Stimulated activated naive CD4-positive, alpha-beta T cell (primary cell): ENCODE data around the gene MYO3A.

Source experiments
- DNase-seq, 6 experiments: peaks; one replicate each; lab custom pipeline; 2025; lab: John Stamatoyannopoulos, UW

The MYO3A gene, protein sequence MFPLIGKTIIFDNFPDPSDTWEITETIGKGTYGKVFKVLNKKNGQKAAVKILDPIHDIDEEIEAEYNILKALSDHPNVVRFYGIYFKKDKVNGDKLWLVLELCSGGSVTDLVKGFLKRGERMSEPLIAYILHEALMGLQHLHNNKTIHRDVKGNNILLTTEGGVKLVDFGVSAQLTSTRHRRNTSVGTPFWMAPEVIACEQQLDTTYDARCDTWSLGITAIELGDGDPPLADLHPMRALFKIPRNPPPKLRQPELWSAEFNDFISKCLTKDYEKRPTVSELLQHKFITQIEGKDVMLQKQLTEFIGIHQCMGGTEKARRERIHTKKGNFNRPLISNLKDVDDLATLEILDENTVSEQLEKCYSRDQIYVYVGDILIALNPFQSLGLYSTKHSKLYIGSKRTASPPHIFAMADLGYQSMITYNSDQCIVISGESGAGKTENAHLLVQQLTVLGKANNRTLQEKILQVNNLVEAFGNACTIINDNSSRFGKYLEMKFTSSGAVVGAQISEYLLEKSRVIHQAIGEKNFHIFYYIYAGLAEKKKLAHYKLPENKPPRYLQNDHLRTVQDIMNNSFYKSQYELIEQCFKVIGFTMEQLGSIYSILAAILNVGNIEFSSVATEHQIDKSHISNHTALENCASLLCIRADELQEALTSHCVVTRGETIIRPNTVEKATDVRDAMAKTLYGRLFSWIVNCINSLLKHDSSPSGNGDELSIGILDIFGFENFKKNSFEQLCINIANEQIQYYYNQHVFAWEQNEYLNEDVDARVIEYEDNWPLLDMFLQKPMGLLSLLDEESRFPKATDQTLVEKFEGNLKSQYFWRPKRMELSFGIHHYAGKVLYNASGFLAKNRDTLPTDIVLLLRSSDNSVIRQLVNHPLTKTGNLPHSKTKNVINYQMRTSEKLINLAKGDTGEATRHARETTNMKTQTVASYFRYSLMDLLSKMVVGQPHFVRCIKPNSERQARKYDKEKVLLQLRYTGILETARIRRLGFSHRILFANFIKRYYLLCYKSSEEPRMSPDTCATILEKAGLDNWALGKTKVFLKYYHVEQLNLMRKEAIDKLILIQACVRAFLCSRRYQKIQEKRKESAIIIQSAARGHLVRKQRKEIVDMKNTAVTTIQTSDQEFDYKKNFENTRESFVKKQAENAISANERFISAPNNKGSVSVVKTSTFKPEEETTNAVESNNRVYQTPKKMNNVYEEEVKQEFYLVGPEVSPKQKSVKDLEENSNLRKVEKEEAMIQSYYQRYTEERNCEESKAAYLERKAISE (N-terminal part only)

DNA sequence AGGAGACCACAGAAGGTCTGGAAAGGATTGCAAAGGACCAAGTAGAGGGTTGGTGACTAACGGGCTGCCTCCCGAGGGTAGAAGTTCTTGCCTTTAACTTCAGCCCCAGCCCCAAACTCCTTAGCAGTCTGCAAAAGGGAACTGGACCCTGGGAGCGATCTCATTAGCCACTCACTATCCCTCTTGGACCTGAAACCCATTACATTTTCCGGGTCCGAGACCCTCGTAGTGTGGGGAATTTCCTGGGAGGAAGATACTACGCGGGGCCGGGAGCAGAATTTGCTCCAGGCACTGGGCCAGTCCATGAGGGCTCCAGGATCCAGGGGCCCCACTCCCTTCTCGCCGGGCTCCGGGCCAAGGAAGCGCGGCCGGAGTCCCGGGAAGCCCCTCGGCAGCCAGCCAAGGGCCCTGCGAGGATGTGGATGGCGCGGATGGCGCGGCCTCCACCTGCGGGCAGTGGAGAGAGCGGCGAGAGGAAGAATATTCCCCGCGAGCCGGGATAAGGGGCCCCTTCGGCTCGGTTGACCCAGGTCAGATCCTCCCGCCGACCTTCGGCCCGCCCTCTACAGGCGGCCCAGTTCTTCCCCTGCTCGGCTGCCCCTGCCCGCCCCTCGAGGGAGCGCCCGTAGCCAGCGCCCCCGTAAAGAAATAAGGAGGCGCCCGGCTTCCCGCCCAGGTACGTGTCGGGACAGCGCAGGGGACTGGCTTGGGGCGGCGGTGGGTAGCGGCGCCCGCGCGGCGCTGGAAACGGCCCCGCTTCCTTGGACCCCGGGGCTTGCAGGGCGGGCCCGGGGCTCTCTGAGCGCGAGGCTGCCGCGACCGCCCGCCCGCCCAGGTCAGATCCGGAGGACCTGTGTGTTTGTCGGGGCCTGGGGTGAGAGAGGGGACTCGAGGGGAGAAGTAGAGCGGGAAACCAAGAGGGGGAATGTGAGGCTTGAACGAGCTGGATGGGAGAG, at the start of gene MYO3A:
Gene MYO3A, plus strand, starts transcription at position 577 of the 956 bp plus-strand sequence. CDS start 17,882 bp downstream, outside the sequence.
- no peak for DNase-seq

DNA sequence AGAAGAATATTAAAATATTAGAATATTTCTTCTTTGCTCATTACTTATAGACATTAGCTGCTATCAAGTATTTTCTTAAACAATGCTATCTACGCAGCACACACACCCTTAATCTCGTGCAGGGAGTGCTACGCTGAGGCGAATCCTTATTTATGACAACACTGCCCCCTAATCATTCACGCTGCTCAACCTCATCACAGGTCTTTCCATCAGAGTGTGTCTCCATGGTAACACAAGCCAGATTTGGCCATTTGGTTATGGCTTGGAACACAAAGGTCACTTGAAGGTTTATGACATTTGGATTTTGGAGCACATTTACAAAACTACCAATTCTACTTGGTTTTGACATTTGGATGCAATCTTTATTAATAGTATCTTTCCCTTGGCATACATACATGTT, 45.4 kb upstream of the MYO3A start:
- DNase-seq = no peak

DNA sequence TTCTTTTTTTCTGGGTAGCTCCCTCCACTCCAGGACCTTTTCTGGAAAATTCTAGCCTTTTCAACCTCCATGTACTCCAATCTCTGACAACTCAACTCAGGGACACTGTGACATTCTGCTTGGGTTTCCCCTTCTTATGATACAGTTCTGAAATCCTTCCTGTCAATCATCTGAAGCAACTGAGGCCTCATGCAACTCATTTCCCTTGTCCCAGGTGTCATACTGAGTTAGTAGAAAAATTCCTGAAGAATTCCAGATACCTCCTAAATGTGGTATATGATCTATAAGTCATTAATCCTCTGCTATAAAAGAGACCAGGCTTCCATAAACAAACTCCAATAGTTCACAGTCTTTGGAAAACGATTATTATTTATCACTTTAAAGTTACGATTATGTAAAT, 43.0 kb upstream of the MYO3A start:
- no peak for DNase-seq

DNA sequence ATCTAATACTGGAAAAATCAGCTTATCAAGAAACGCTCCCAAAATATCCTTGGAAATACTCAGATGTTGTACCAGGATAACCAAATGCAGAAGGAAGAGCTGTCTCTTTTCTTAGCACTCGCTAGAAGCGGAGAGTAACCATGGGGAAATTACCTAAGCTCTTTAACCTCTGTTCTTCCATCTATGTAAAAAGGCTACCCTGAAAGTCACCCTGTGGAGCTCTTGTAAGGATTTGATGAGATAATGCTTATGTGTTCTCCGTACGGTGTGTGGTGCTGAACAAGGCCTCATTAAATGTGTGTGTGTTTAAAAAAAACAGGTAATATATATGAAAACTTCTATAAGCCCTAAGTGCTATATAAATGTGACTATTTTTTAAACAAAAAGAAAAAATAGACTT, 38.2 kb upstream of the MYO3A start:
- no peak for DNase-seq

DNA sequence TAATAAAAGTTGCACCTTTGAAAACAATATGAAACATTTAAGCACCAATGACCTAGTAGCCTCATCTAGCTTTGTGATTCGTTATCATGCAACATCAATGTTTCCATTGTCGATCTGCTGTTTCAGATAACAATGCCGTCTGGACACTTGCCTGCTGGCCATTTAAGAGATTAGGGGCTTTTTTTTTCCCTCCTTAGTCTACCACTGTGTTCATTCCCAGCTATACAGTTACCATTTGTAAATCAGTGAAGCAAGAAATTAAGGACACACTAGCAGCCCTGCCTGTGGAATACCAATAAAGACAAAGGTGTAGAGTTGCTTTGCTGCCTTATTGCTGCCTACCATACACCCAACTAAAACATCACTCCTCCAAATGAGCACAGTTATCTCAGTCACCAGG, 37.6 kb upstream of the MYO3A start:
- DNase-seq = no peak

DNA sequence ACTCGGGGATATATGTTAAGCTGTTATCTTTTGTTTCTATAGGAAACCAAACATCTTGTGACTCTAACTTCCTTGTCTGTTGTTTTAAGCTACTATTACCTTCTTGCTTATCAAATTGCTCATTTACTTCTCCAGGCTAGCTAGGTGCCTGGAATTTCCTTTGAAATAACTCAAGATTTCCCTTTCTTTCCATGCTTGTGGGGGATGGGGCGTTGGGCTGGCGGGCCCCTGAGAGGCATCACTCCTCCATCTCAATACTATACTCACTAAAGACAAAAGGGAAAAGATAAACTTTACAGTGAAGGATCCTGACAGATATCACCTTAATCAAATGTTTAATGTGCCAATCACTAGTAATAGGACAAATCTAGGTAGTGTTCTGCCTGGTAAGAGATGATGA, 34.7 kb upstream of the MYO3A start:
- no peak for DNase-seq

DNA sequence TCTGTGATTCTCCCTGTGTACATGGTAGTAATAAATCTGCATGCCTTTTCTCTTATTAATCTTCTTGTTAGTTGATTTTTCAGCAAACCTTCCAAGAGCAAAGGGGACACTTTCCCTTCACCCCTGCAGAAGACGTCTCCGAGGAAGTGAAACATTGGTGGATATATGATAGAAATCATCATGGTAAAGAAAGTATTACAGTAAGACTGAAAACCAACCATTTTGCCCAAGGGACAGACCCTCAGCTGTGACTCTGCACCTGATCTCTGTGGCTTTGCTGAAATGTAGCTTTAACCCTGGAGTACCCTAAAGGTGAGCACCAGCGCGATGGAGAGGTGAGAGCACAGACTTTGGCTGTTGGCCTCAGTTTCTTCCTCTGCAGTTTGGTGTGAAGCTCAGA, 32.8 kb upstream of the MYO3A start:
- DNase-seq = no peak

DNA sequence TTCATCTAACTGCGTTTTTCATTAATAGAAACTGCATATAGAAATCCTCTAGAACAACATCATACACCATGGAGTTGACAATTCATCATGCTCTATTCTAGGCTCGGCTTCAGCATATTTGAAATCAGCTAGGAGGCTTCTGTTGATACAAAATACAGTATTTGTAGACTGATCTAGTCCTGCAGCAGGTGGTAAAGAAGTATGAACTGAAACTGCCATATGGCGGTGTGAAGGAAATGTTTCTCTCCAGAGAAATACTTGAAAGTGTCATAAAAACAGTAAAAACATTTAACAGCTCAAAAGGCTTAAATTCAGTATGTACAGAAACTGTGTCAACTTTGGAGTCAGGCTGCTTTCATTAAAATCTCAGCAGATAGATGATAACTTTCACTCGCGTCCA, 32.0 kb upstream of the MYO3A start:
- DNase-seq = no peak

DNA sequence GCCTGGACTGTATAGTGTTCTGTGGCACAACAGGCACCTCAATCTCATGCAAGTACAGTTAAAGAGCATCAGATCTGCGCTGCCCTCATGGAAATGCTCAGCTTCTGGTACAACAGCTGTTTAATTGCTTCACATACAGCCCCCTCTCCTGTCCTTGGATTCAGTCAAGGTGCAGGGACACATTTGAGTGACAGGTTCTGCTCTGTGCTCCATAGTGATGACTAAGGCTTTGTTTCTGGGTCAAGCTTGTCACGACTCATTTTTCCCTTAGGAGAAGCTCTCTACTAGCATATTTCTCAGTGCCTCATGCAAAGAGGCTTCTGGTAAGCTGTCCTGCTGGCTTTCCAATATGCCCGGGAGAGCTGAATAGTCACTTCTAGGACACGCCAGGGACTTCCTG, 26.8 kb upstream of the MYO3A start:
- no peak for DNase-seq

DNA sequence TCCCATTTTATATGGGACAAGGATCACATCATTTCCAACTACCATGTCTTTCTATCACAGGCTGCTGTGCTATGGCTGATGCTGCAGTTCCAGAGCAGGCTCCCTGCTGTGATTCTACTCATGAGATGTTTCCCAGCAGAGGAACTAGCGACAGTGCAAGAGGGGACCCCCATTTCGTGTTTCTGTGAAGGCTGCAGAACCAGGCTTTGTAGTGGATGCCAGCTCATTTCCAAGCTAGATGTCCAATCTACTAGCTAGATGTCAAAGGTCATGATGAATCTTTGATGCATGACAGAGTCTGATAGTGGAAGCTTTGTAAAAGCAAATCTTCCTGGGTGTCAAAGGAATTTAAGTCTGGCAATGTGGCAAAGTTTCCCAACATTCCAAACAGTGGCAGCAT, 21.2 kb upstream of the MYO3A start:
- no peak for DNase-seq

DNA sequence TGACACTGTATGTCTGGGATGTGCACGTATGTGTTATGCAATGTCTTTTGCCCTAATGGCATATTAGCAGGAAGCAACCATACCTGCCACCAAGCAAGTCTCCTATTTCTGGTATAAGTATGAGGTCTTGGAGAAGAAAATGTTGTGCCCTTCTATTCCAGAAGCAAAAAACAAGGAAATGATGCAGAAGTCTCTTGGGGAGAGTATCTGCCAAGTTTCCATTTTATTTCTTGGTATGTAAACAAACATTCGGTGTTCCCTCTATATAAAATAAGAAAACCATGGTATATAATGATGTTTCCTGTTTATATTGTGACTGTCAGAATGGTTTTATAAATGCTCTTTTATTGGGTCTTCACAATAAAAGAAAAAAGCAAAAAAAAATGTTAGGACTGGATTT, 19.3 kb upstream of the MYO3A start:
- no peak for DNase-seq

DNA sequence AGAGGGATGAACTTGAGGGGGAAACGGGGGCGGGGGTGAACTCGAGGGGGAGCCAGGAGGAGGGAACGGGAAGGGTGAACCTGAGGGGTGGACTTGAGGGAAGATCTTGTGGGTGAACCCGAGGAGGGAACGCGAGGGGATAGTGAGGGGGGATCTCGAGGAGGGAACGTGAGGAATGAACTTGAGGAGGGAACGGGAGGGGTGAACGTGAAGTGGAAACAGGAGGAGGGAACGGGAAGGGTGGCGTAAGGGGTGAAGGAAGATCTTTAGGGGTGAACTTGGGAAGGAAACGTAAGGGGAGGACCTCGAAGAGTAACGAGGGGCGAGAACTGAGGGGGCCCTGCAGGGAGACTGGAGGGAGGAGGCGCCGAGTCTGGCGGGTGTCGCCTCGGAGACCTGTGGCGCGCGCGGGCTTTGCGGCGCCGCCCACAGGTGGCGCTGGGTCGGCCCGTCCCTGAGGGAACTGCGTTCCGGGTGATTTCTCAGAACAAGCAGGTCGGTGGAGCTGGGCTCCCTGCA, 651 bp downstream of the MYO3A start:
- no peak for DNase-seq

DNA sequence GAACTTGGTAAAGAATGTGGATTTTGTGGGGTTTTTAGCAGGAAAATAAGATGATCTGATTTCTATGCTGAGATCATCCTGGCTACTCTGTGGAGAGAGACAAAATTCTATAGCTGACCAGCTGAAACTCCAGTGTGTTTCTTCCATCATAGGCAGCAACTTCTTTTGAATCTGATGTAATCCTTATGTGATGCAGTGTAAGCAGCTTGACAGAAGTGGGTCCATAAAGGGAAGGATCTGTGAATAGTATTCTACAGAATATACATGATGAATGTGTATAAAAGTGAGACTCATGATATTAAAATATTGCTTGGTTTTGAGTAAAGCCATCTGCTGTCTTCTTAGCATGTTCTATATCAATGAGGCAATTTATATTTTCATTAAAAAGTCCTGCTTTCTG, 4.4 kb downstream of the MYO3A start:
- DNase-seq = no peak

DNA sequence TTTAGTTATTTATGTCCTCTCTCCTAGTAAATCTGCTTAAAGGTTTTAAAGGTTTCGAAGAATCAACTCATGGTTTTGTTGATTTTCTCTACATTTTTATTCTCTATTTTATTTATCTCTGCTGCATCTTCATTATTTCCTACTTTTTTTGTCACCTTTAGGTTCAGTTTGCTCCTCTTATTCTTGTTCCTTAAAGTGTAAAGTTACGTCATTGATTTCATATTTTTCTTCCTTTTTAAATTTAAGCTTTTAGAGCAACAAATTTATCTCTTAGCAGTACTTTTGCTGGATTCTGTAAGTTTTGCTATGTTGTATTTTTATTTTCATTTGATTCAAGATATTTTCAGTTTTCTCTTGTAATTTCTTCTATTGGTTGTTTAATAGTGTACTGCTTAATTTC, 10.7 kb downstream of the MYO3A start:
- no peak for DNase-seq

DNA sequence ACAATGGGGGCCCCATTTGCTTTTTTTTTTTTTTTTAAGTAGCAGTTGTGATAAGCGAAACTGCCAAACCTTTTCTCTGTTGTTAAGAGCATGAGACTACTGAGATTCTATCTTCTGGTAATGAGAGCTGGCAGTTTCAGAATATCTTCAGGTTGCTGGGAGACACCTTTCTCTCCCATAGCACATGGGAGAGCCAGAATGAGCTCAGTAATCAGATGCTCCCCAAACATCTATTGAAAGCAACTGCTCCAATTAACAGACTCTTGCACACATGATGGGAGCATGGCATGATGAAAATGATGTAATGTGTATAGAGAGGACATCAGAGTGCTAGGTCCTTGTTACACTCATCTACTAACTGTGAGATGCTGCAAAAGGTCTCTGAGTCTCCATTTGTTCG, 18.8 kb downstream of the MYO3A start:
- no peak for DNase-seq

DNA sequence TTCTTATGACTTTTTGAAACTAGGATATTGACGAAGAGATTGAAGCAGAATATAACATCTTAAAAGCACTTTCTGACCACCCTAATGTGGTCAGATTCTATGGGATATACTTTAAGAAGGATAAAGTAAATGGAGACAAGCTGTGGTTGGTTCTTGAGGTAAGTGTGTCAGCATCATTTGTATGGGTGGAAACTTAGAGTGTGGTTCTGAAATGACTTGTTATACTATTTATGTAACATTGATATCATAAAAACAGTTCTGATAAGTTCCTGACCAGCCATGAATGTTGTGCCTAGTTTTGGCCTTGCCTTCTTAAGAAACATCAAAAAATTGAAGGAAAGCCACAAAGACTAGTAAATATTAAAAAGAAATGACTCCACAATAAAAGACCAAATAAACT, 20.8 kb downstream of the MYO3A start:
- DNase-seq = no peak

DNA sequence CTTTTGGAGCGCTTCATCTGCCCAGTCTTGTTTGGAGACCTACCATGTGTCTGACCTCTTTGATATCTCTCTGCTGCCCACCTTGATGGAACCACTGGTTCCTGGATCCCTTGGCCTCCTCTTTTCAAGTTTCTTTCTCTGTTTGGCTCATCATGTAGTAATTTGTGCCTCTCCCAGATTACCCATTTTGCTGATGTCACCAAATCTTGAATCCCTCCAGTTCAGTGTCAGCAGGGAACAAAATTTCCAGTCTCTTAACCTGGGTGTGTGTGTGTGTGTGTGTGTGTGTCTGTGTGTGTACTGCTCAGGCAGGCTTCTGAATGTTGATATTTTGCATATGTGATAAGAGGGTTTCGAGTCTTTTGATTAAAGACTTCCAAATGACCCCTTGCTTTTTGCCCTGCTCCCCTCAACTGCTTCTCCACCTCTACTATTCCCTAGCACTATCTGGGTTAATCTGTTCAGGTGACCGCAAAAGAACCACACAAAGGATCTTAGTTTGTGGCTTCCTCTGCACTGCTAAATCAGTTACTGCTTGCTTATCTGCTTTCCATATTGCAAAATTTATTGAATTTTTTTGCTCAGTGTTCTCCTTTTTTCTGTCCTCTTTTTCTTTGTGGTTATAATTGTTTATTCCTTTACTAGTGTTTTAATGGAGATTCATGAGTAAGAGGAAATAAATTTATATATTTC, 25.7 kb downstream of the MYO3A start:
- DNase-seq = no peak

DNA sequence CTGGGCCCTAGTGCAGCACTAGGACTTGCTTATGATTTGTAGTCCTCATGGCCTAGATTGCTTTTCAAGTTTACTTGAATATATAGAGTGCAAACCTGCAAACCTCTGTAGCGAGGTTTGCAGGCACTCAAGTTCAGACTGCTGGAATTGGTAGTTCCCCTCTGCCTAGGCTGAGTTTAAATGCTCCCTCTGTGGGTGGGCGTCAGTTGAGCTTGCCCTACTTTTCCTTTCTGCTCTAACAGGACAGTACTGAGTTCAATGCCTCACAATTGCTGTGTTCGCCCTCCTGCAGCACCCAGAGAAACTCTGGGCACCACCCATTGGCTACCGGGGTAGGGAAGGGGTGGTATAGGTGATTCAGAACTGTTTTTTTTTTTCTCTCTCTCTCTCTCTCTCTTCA, 31.6 kb downstream of the MYO3A start:
- DNase-seq = no peak

DNA sequence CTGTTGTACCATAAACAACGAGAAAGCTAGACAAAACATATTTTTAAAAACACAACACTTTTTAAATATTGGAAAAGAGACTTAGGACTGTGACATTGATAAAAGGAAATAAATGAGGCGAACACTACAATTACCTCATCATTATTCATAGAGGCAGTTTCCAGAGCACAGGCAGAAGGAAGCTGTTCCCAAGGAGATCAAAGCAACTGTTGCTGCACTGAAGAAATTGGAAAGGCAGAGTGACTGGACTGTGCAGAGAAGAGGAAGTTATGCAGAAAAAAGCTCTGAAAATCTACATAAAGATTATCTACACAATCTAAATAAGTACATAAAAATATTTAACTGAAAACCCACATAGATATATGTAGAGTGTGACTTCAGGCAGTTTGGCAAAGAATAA, 32.8 kb downstream of the MYO3A start:
- DNase-seq = no peak

DNA sequence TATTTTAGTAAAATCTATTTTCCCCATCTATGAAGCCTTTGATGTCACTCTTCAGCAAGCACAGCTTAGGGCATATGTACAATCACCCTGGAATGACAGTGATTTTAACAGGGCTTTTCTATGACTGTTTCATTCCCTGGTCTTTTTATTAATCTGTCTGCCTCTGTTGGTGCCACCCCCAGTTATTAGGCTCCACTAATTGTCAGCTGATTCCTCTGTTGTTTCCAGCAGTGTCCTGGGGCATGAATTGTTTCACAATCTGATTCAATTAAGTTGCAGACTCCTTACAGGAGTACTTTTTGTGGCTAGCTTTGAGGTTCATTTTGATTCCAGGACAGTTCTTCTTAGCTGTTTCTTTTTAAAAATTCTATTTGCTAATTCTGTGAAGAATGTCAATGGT, 38.6 kb downstream of the MYO3A start:
- DNase-seq = no peak
